A549 (cell line): ENCODE results near the gene RAPGEF2. TPM values are rescaled to one million over a fixed set of nuclear protein-coding genes. Genes with fewer than 3 reads are reported as not detected.

Experiments
- ATAC-seq, 2 experiments: fragments of 200-7000 bp in 1 of 2; fragments of >200 bp in 1 of 2; cut with Nextera tagmentation in 1 of 2; cut with Tn5 transposase in 1 of 2; 3 replicates each; pipeline versions ENCODE4 v1.8.0 to v1.9.1; 2018 to 2020; ENCODE audit warnings: mild to moderate bottlenecking in 1 of 2, moderate library complexity in 1 of 2
- CTCF ChIA-PET: fragments of 300-600 bp; sonication (Branson Sonifier 250); formaldehyde crosslinking; extraction: SDS; loops from one replicate; lab custom pipeline; 2021; ENCODE audit warnings: antibody characterized with exemption, inconsistent platforms; lab: Yijun Ruan, JAX
- POLR2A ChIA-PET: fragments of 350-600 bp; formaldehyde crosslinking; extraction: SDS; loops from one replicate; lab custom pipeline; 2021; ENCODE audit warnings: antibody characterized with exemption, inconsistent platforms; lab: Yijun Ruan, JAX
- DNase-seq, 2 experiments: peaks; one replicate each; pipeline versions ENCODE4 v3.0.0 to v3.0.0-alpha.2; 2011 to 2016; ENCODE audit warnings: low read depth in 1 of 2, low spot score in 1 of 2
- FAIRE-seq: peaks from 2 replicates; lab custom pipeline; 2011; peaks lifted over from hg19 to GRCh38; lab: Jason Lieb, UNC
- H3K27ac ChIP-seq, 2 experiments: fragments of >200 bp; sonication (Bioruptor Twin); formaldehyde crosslinking; 3 replicates each; pipeline ENCODE4 v1.5.1; 2016 to 2017
- H3K4me1 ChIP-seq: fragments of >200 bp; sonication (Bioruptor Twin); formaldehyde crosslinking; 3 replicates; pipeline ENCODE4 v1.6.1; 2016
- H3K4me2 ChIP-seq: fragments of >200 bp; sonication (Bioruptor Twin); formaldehyde crosslinking; 3 replicates; pipeline ENCODE4 v1.6.1; 2016
- H3K4me3 ChIP-seq: fragments of >200 bp; sonication (Bioruptor Twin); formaldehyde crosslinking; 3 replicates; pipeline ENCODE4 v1.5.1; 2016
- H3K9me3 ChIP-seq: fragments of >200 bp; sonication (Bioruptor Twin); formaldehyde crosslinking; 3 replicates; pipeline ENCODE4 v1.6.1; 2016
- BHLHE40 ChIP-seq: IDR thresholded peaks from 2 replicates; pipeline ENCODE4 v1.6.1; 2012; ENCODE audit warnings: low read depth, low read length, inconsistent platforms
- CBX2 ChIP-seq: fragments of 200-600 bp; sonication (generic); IDR thresholded peaks from 2 replicates; pipeline ENCODE4 v1.6.1; 2016; ENCODE audit warnings: low read depth, mild to moderate bottlenecking, borderline replicate concordance
- CBX8 ChIP-seq: fragments of 200-600 bp; sonication (generic); IDR thresholded peaks from 2 replicates; pipeline ENCODE4 v1.6.1; 2016
- FOSB ChIP-seq: fragments of 250-450 bp; sonication (Bioruptor Pico); IDR thresholded peaks from 2 replicates; pipeline ENCODE4 v1.5.0; 2020; ENCODE audit warnings: mild to moderate bottlenecking, moderate library complexity
- HOXB13 ChIP-seq: fragments of 250-450 bp; sonication (Bioruptor Pico); IDR thresholded peaks from 2 replicates; pipeline ENCODE4 v1.5.0; 2020; ENCODE audit warnings: low read depth, mild to moderate bottlenecking, moderate library complexity
- JUNB ChIP-seq: fragments of >200 bp; sonication (Bioruptor Twin); formaldehyde crosslinking; IDR thresholded peaks from 2 replicates; pipeline ENCODE4 v1.6.1; 2016
- MYC ChIP-seq: IDR thresholded peaks from 2 replicates; pipeline ENCODE4 v1.6.1; 2012; ENCODE audit warnings: mild to moderate bottlenecking, inconsistent platforms, low read length, improper control_type of control experiment, borderline replicate concordance
- RARB ChIP-seq: fragments of 250-450 bp; sonication (Bioruptor Pico); IDR thresholded peaks from 2 replicates; pipeline ENCODE4 v1.8.0; 2021; ENCODE audit warnings: mild to moderate bottlenecking, moderate library complexity
- RFX5 ChIP-seq: fragments of 450-650 bp; IDR thresholded peaks from 2 replicates; pipeline ENCODE4 v1.7.1; 2014; ENCODE audit warnings: antibody characterized with exemption, mild to moderate bottlenecking, moderate library complexity
- SMC3 ChIP-seq: fragments of >200 bp; sonication (Bioruptor Twin); formaldehyde crosslinking; IDR thresholded peaks from 3 replicates; pipeline ENCODE4 v1.6.1; 2018; ENCODE audit warnings: inconsistent platforms
- TP53 ChIP-seq: fragments of 250-450 bp; sonication (Bioruptor Pico); IDR thresholded peaks from 2 replicates; pipeline ENCODE4 v1.5.0; 2021; ENCODE audit warnings: mild to moderate bottlenecking, moderate library complexity
- ZNF302 ChIP-seq: fragments of 250-450 bp; sonication (Bioruptor Pico); IDR thresholded peaks from 2 replicates; pipeline ENCODE4 v1.9.0; 2021; ENCODE audit warnings: inconsistent platforms, mild to moderate bottlenecking, moderate library complexity
- WGBS: methylation state at CpG from one replicate; pipeline ENCODE4 v1.1.6; 2017; ENCODE audit errors: missing lambda C conversion rate; 5-methylcytosine and 5-hydroxymethylcytosine counted together
- polyA plus RNA-seq, 4 experiments: library from polyadenylated mRNA; depleted of rRNA in 3 of 4; stranded (reverse); fragments of >200 nt; fragmentation: RNase III in 1 of 4; extraction: RNeasy Plus Mini Kit Qiagen cat#74134 plus additional on column Dnase treatment in 1 of 4; gene quantifications; 2 replicates in 3 of 4; 3 replicates in 1 of 4; pipeline ENCODE4 v1.2.3, GENCODE V29; 2011 to 2017
- TF ChIP-seq, protein P1 (sequence below): fragments of 150-350 bp; IDR thresholded peaks from 2 replicates; pipeline ENCODE4 v1.6.1; 2014; ENCODE audit warnings: low read depth, mild to moderate bottlenecking, low read length
- TF ChIP-seq, protein P2 (sequence below): IDR thresholded peaks from 2 replicates; pipeline ENCODE4 v1.6.1; 2012; ENCODE audit warnings: low read depth, borderline replicate concordance
- TF ChIP-seq, protein P3 (sequence below): IDR thresholded peaks from 2 replicates; pipeline ENCODE4 v1.6.1; 2012
- TF ChIP-seq, protein P4 (sequence below): fragments of 250-450 bp; sonication (Bioruptor Pico); IDR thresholded peaks from 2 replicates; pipeline ENCODE4 v1.5.0; 2021; ENCODE audit warnings: mild to moderate bottlenecking, moderate library complexity, borderline replicate concordance

RAPGEF2 gene
- polyA plus RNA-seq, 2 of the 4 experiments (the other 2 are of a cell fraction), result 10.7 to 31.8 TPM

DNA sequence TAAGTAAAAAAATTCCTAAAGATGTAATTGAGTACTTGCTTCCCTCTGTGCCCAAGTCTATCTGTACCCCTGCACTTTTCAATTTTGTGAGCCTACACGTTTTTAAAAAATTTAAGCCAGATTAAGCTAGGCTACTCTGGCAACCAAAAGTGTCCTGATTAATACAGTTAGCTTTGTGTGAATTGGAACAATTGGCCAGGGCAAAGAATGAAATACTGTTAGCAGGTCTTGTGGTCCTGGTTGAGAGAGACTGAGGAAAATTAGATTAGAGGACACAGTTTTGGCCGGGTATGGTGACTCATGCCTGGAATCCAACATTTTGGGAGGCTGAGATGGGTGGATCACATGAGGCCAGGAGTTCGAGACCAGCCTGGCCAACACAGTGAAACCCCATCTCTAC is 293.3 kb downstream of the RAPGEF2 start (continued):
- TF ChIP-seq, protein P1, sequence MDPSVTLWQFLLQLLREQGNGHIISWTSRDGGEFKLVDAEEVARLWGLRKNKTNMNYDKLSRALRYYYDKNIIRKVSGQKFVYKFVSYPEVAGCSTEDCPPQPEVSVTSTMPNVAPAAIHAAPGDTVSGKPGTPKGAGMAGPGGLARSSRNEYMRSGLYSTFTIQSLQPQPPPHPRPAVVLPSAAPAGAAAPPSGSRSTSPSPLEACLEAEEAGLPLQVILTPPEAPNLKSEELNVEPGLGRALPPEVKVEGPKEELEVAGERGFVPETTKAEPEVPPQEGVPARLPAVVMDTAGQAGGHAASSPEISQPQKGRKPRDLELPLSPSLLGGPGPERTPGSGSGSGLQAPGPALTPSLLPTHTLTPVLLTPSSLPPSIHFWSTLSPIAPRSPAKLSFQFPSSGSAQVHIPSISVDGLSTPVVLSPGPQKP, result no peak

DNA sequence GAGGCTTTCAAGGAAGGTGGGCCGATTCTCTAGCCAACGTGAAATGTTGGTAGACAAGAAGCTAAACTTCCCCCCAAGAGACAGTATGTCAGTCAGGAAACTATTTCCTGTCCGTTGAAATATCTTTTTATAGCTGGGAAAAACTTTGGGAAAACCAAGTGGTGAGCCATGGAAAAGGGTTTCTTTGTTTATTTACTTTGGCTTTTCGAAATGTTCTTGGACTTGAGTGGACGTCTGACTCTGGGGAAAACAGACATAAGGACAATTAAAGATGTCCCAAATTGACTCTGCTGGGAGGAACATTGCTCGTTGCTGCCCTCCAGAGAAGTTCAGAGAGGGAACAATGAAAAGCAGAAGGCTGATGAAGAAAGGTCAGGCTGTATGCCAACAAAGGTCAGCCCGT is 295.4 kb downstream of the RAPGEF2 start:
- ATAC-seq, result no peak
- WGBS, result 52% methylated on average over 7 of the region's 7 CpGs

DNA sequence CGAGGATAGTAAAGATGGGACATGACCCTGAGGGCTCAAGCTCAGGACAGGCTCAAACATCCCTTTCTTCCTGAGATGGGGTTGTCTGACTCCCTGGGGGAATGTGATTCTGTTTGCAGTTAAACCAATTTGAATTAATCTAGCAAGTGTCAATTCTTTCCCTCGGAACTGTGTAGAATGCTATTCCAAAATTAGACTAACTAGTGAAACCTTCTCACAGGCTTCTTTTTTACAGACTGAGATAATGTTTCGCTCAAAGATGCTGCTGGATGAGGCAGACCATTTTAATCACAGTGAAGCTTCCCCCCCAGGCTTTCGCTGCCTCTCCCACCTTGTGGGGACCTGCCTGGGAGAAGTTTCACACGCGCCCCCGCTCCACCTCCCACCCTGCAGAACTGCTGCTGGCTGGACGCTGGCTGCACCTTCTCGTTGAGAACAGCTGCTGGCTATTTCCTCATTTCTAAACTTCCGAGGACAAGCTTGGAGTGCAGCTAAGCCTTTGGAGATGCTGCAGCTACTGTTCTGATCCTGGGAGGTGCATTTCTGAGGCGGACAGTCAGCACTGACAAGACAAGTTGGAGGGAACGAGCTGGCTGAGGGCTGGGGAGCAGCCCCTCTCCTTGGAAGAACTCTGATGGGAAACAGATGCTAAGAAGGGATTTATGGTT is 297.8 kb downstream of the RAPGEF2 start:
- Histone ChIP-seq H3K4me1 (no peaks in the 10 kb centered on the region), H3K9me3 (no peaks in the 10 kb centered on the region), H3K4me3 (no peak overlapping the region), H3K27ac (no peak overlapping the region), H3K4me2 (no peak overlapping the region)
- ChIA-PET CTCF (no interaction called here), POLR2A (no interaction called here)
- ATAC-seq, result no peak
- FAIRE-seq, result no peak
- DNase-seq, result no peak
- no peak for TF ChIP-seq CBX8
- TF ChIP-seq, protein P2, sequence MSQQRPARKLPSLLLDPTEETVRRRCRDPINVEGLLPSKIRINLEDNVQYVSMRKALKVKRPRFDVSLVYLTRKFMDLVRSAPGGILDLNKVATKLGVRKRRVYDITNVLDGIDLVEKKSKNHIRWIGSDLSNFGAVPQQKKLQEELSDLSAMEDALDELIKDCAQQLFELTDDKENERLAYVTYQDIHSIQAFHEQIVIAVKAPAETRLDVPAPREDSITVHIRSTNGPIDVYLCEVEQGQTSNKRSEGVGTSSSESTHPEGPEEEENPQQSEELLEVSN, result no peak
- no peak for TF ChIP-seq RARB
- TF ChIP-seq JUNB, result no peak
- no peak for TF ChIP-seq BHLHE40
- no peak for TF ChIP-seq FOSB
- TF ChIP-seq, protein P3, sequence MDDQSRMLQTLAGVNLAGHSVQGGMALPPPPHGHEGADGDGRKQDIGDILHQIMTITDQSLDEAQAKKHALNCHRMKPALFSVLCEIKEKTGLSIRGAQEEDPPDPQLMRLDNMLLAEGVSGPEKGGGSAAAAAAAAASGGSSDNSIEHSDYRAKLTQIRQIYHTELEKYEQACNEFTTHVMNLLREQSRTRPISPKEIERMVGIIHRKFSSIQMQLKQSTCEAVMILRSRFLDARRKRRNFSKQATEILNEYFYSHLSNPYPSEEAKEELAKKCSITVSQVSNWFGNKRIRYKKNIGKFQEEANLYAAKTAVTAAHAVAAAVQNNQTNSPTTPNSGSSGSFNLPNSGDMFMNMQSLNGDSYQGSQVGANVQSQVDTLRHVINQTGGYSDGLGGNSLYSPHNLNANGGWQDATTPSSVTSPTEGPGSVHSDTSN, result no peak
- TF ChIP-seq RFX5, result no peak
- TF ChIP-seq MYC, result no peak
- no peak for TF ChIP-seq CBX2
- TF ChIP-seq ZNF302 (CRISPR knock-in tag), result no peak
- no peak for TF ChIP-seq HOXB13
- WGBS, result 70% methylated on average over 12 of the region's 12 CpGs

More for the DNA sequence above, 295.4 kb downstream of the RAPGEF2 start:
- DNase-seq (no peak), FAIRE-seq (no peak)
- ChIA-PET POLR2A (no interaction called here), CTCF (interaction anchor here (1.5 kb wide), 1 partner anchor 13 kb away, joined by 4 read pairs; no protein-coding TSS in a partner anchor)
- H3K4me3 ChIP-seq, result no peak overlapping the region
- TF ChIP-seq, protein P4, sequence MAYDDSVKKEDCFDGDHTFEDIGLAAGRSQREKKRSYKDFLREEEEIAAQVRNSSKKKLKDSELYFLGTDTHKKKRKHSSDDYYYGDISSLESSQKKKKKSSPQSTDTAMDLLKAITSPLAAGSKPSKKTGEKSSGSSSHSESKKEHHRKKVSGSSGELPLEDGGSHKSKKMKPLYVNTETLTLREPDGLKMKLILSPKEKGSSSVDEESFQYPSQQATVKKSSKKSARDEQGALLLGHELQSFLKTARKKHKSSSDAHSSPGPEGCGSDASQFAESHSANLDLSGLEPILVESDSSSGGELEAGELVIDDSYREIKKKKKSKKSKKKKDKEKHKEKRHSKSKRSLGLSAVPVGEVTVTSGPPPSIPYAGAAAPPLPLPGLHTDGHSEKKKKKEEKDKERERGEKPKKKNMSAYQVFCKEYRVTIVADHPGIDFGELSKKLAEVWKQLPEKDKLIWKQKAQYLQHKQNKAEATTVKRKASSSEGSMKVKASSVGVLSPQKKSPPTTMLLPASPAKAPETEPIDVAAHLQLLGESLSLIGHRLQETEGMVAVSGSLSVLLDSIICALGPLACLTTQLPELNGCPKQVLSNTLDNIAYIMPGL, result no peak
- TF ChIP-seq TP53 (CRISPR knock-in tag) (no peak), SMC3 (no peak), MYC (no peak)
- TF ChIP-seq, protein P2, result no peak
- H3K4me1 ChIP-seq, result no peaks in the 10 kb centered on the region
- no peak overlapping the region for H3K27ac ChIP-seq
- no peaks in the 10 kb centered on the region for H3K9me3 ChIP-seq
- H3K4me2 ChIP-seq, result no peak overlapping the region
